ENCODE measurements around the gene NDUFAF7.

Gene NDUFAF7

DNA sequence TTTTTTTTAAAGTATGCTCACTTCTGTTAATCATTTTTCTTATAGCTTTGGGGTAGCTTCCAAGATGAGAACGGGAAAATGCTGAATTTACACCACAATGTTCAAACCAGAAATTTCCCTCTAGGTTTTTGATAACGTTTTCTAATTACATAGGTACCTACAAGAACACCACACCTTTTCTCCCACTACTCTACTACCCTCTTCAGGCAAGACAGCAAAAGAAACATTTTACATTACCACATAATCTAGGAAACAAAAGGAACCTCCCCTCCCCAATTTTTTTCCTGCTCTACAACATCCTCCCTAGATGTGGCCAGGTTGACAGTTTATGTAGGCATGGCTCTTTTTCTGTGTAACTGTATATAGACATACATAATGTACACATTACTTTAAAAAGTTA lies 32.4 kb downstream of the NDUFAF7 start:
- H2AFZ ChIP-seq (ENCODE audit: low read length), result no peak overlapping the region
- H3K9ac ChIP-seq (ENCODE audit: low read depth, low read length, poor library complexity, severe bottlenecking), result no peak overlapping the region
- no peak overlapping the region for H3K4me2 ChIP-seq (ENCODE audit: low read depth, low read length, poor library complexity, severe bottlenecking)
- H3K36me3 ChIP-seq (ENCODE audit: insufficient read depth, low read length), result peaks cover 37% of the 10 kb centered on the region; the same call in 1 of the 2 replicates
- no peaks in the 10 kb centered on the region for H3K79me2 ChIP-seq (ENCODE audit: insufficient read depth, low read length)
- H3K4me3 ChIP-seq (ENCODE audit: low read length, poor library complexity, severe bottlenecking), result no peak overlapping the region
- H3K9me2 ChIP-seq (replicated peaks; ENCODE audit: low read depth, low read length), result no peaks in the 10 kb centered on the region
- H3K9me3 ChIP-seq (ENCODE audit: insufficient read depth, low read depth, low read length), result no peaks in the 10 kb centered on the region
- H3F3A ChIP-seq (ENCODE audit: low read depth), result no peaks in the 10 kb centered on the region
- no peaks in the 10 kb centered on the region for H4K20me1 ChIP-seq (ENCODE audit: insufficient read depth, low read length, poor library complexity, severe bottlenecking)
- no peaks in the 10 kb centered on the region for H3K4me1 ChIP-seq (ENCODE audit: insufficient read depth, low read length, poor library complexity, severe bottlenecking)
- no peaks in the 10 kb centered on the region for H3K27me3 ChIP-seq (ENCODE audit: insufficient read depth, low read length, poor library complexity, severe bottlenecking)
- TF ChIP-seq, protein P1, sequence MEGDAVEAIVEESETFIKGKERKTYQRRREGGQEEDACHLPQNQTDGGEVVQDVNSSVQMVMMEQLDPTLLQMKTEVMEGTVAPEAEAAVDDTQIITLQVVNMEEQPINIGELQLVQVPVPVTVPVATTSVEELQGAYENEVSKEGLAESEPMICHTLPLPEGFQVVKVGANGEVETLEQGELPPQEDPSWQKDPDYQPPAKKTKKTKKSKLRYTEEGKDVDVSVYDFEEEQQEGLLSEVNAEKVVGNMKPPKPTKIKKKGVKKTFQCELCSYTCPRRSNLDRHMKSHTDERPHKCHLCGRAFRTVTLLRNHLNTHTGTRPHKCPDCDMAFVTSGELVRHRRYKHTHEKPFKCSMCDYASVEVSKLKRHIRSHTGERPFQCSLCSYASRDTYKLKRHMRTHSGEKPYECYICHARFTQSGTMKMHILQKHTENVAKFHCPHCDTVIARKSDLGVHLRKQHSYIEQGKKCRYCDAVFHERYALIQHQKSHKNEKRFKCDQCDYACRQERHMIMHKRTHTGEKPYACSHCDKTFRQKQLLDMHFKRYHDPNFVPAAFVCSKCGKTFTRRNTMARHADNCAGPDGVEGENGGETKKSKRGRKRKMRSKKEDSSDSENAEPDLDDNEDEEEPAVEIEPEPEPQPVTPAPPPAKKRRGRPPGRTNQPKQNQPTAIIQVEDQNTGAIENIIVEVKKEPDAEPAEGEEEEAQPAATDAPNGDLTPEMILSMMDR (conservative IDR thresholded peaks at IDR 0.05; ENCODE audit: low read length), result 0 out of 2 replicates have a peak, but pooled peaks have one; percentile 21
- no peak for TF ChIP-seq EZH2phosphoT487 (IDR thresholded peaks at IDR 0.05; ENCODE audit: borderline replicate concordance)

DNA sequence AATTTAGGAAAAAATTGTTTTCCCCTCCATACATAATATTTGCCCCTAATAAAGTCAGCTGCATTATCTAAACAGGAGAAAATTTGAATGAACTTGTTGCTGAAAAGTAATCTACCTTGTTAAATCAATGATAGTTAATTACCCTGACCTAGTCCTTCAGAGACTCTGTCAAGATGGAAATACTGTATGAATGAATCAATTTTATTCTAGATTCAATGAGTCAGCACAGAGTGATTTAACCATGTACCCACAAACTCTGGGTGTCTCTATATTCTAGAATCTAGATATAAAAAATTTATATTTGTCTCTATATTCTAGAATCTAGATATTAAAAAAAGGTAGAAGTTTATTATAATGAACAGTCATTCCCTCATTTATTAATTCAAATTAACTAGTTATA lies 36.2 kb downstream of the NDUFAF7 start:
- H3K36me3 ChIP-seq (ENCODE audit: insufficient read depth, low read length), result peaks cover 59% of the 10 kb centered on the region

DNA sequence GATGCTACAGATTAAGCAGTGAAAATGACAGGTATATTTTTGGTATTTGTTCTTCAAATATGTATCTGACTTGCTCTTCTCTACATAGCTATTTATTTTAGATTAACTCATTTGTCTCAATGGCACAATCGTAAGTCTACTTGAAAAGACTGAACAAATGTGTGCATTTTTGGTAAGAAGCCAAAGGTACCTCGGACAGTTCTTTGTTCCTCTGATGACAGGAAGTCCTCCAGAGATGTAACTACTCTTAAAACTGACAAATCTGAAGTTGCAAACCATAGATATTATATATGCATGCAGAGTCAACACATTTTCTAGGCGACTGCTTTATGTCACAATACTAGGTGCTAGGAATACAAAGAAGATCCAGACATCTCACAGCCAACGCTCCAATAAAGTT lies 36.7 kb downstream of the NDUFAF7 start:
- H3K9me2 ChIP-seq (replicated peaks; ENCODE audit: low read depth, low read length), result no peaks in the 10 kb centered on the region
- TF ChIP-seq EZH2phosphoT487 (IDR thresholded peaks at IDR 0.05; ENCODE audit: borderline replicate concordance), result no peak
- TF ChIP-seq, protein P1 (conservative IDR thresholded peaks at IDR 0.05; ENCODE audit: low read length), result no peak
- no peaks in the 10 kb centered on the region for H4K20me1 ChIP-seq (ENCODE audit: insufficient read depth, low read length, poor library complexity, severe bottlenecking)
- no peaks in the 10 kb centered on the region for H3F3A ChIP-seq (ENCODE audit: low read depth)
- peaks cover 63% of the 10 kb centered on the region for H3K36me3 ChIP-seq (ENCODE audit: insufficient read depth, low read length)
- no peak overlapping the region for H3K4me3 ChIP-seq (ENCODE audit: low read length, poor library complexity, severe bottlenecking)
- no peaks in the 10 kb centered on the region for H3K9me3 ChIP-seq (ENCODE audit: insufficient read depth, low read depth, low read length)
- no peaks in the 10 kb centered on the region for H3K79me2 ChIP-seq (ENCODE audit: insufficient read depth, low read length)
- no peaks in the 10 kb centered on the region for H3K27me3 ChIP-seq (ENCODE audit: insufficient read depth, low read length, poor library complexity, severe bottlenecking)
- H3K9ac ChIP-seq (ENCODE audit: low read depth, low read length, poor library complexity, severe bottlenecking), result no peak overlapping the region
- H3K4me2 ChIP-seq (ENCODE audit: low read depth, low read length, poor library complexity, severe bottlenecking), result no peak overlapping the region
- H3K4me1 ChIP-seq (ENCODE audit: insufficient read depth, low read length, poor library complexity, severe bottlenecking), result no peaks in the 10 kb centered on the region
- no peak overlapping the region for H2AFZ ChIP-seq (ENCODE audit: low read length)

More for the DNA sequence above, 36.2 kb downstream of the NDUFAF7 start:
- Histone ChIP-seq H3K9ac (ENCODE audit: low read depth, low read length, poor library complexity, severe bottlenecking) (no peak overlapping the region), H2AFZ (ENCODE audit: low read length) (no peak overlapping the region), H3F3A (ENCODE audit: low read depth) (no peaks in the 10 kb centered on the region), H3K4me3 (ENCODE audit: low read length, poor library complexity, severe bottlenecking) (no peak overlapping the region), H3K9me2 (replicated peaks; ENCODE audit: low read depth, low read length) (no peaks in the 10 kb centered on the region), H3K27me3 (ENCODE audit: insufficient read depth, low read length, poor library complexity, severe bottlenecking) (no peaks in the 10 kb centered on the region), H3K4me2 (ENCODE audit: low read depth, low read length, poor library complexity, severe bottlenecking) (no peak overlapping the region), H3K9me3 (ENCODE audit: insufficient read depth, low read depth, low read length) (no peaks in the 10 kb centered on the region), H3K79me2 (ENCODE audit: insufficient read depth, low read length) (no peaks in the 10 kb centered on the region), H3K4me1 (ENCODE audit: insufficient read depth, low read length, poor library complexity, severe bottlenecking) (no peaks in the 10 kb centered on the region), H4K20me1 (ENCODE audit: insufficient read depth, low read length, poor library complexity, severe bottlenecking) (no peaks in the 10 kb centered on the region)
- no peak for TF ChIP-seq EZH2phosphoT487 (IDR thresholded peaks at IDR 0.05; ENCODE audit: borderline replicate concordance)
- TF ChIP-seq, protein P1 (conservative IDR thresholded peaks at IDR 0.05; ENCODE audit: low read length), result no peak
